Osteocyte (in vitro differentiated cells): Measurements from ENCODE around the gene DNM3. TPM values are rescaled to one million over a fixed set of nuclear protein-coding genes. Genes with fewer than 3 reads are reported as not detected.

Experiments used
- DNase-seq: peaks from one replicate; pipeline ENCODE4 v3.0.0; 2021; ENCODE audit warnings: mixed read lengths; ENCODE audit not compliant: unreplicated experiment; ENCODE audit errors: extremely low spot score
- H3K27ac Mint-ChIP-seq: one replicate; pipeline ENCODE4 v1.8.0; 2021; ENCODE audit warnings: mild to moderate bottlenecking, mixed read lengths; ENCODE audit not compliant: unreplicated experiment
- H3K27me3 Mint-ChIP-seq: one replicate; pipeline ENCODE4 v1.8.0; 2021; ENCODE audit warnings: mixed read lengths; ENCODE audit not compliant: unreplicated experiment
- H3K36me3 Mint-ChIP-seq: one replicate; pipeline ENCODE4 v1.8.0; 2021; ENCODE audit warnings: mixed read lengths; ENCODE audit not compliant: unreplicated experiment
- H3K4me1 Mint-ChIP-seq: one replicate; pipeline ENCODE4 v1.8.0; 2021; ENCODE audit warnings: mixed read lengths; ENCODE audit not compliant: unreplicated experiment
- H3K4me3 Mint-ChIP-seq: one replicate; pipeline ENCODE4 v1.8.0; 2021; ENCODE audit warnings: mild to moderate bottlenecking, moderate library complexity, mixed read lengths; ENCODE audit not compliant: unreplicated experiment
- H3K9me3 Mint-ChIP-seq: one replicate; pipeline ENCODE4 v1.8.0; 2021; ENCODE audit warnings: mixed read lengths; ENCODE audit not compliant: unreplicated experiment
- CTCF ChIP-seq: fragments of 200-600 bp; sonication (generic); IDR thresholded peaks from 2 replicates; pipeline ENCODE4 v1.5.0; 2021; ENCODE audit warnings: antibody characterized with exemption, mild to moderate bottlenecking, moderate library complexity
- total RNA-seq: library from RNA; stranded (reverse); gene quantifications from 2 replicates; pipeline ENCODE4 v1.2.1, GENCODE V29; 2021

DNM3 gene
- total RNA-seq, 1 donor from 2014 or later, result 3.7 TPM

DNA sequence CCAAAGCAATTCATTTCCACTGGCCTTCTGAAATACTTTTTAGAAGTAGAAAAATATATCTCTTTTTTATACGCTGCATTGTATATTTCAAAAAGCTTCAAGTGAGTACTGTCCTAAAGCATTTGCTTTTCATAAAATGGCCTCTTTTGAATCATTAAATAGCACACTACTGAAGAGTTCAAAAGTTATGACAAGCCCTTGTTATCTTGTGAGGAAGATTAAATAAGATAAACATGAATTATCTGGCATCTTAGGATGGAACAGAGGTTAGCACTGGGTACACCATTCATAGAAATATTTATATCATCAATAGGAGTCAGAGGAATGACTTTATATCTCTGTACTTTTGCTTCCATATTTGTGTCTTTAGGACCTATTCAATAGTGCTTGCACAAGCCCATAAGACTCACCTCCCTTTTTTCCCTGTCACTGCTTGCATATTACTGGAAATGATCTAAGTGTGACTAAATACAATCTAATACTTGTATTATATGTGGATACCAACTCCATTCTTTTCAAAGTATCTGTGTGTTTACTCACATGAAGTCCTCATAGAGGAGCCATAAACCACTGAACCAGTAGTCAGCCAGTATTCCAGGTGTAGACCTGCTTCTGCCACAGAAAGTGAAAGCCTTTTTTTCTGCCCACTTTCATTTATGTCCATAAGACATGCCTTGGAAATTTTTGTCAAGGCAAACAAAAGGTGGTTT is 305.0 kb downstream of the DNM3 start:
- no peak for TF ChIP-seq CTCF
- peak overlapping the region; percentile 97 for H3K4me3 Mint-ChIP-seq
- no peaks in the 10 kb centered on the region for H3K27me3 Mint-ChIP-seq
- H3K27ac Mint-ChIP-seq, result peak overlapping the region; percentile 99
- DNase-seq, result no peak
- H3K36me3 Mint-ChIP-seq, result peaks cover 26% of the 10 kb centered on the region
- H3K4me1 Mint-ChIP-seq, result peaks cover 27% of the 10 kb centered on the region
- H3K9me3 Mint-ChIP-seq, result no peaks in the 10 kb centered on the region

DNA sequence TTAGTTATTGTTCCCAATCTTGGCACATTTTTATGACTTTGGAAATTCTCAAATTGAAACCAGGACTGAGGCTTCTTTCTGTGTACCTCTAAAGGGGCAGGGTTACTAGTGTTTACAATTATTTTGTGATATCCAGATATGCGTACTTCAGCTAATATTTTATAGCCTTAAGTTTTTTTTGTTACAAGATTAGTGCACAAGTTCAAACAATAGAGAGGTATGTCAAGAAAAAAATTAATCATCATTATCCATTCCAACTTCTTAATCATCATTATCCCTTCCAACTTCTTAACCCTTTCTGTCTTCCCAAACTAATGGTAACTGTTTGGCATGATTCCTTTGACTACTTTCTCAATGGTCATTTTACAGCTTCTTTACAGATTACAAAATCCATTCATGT is 306.2 kb downstream of the DNM3 start:
- no peak for TF ChIP-seq CTCF
- peak overlapping the region; percentile 99 for H3K27ac Mint-ChIP-seq
- no peak overlapping the region for H3K4me3 Mint-ChIP-seq
- H3K9me3 Mint-ChIP-seq, result no peaks in the 10 kb centered on the region
- no peak for DNase-seq
- H3K4me1 Mint-ChIP-seq, result peaks cover 28% of the 10 kb centered on the region
- peaks cover 15% of the 10 kb centered on the region for H3K36me3 Mint-ChIP-seq
- no peaks in the 10 kb centered on the region for H3K27me3 Mint-ChIP-seq

GRCh38 chr1:172148213-172148612 is 306.9 kb downstream of the DNM3 start:
- H3K9me3 Mint-ChIP-seq, result no peaks in the 10 kb centered on the region
- no peak for TF ChIP-seq CTCF
- no peaks in the 10 kb centered on the region for H3K27me3 Mint-ChIP-seq
- DNase-seq, result no peak
- H3K4me1 Mint-ChIP-seq, result peaks cover 33% of the 10 kb centered on the region
- H3K4me3 Mint-ChIP-seq, result no peak overlapping the region
- peaks cover 9% of the 10 kb centered on the region for H3K36me3 Mint-ChIP-seq
- no peak overlapping the region for H3K27ac Mint-ChIP-seq

- H3K4me3 Mint-ChIP-seq, result no peak overlapping the region
- peaks cover 38% of the 10 kb centered on the region for H3K4me1 Mint-ChIP-seq
- no peak for TF ChIP-seq CTCF
- H3K9me3 Mint-ChIP-seq, result no peaks in the 10 kb centered on the region
- no peaks in the 10 kb centered on the region for H3K27me3 Mint-ChIP-seq
- peaks cover 4% of the 10 kb centered on the region for H3K36me3 Mint-ChIP-seq
- no peak for DNase-seq
- no peak overlapping the region for H3K27ac Mint-ChIP-seq
Observed at GRCh38 chr1:172148707-172149106, 307.4 kb downstream of the DNM3 start.

GRCh38 chr1:172149346-172149745 is 308.0 kb downstream of the DNM3 start:
- Mint-ChIP-seq H3K4me1 (peaks cover 44% of the 10 kb centered on the region), H3K27ac (no peak overlapping the region), H3K4me3 (no peak overlapping the region), H3K36me3 (peaks cover under 1% of the 10 kb centered on the region), H3K27me3 (no peaks in the 10 kb centered on the region), H3K9me3 (no peaks in the 10 kb centered on the region)
- DNase-seq, result no peak
- TF ChIP-seq CTCF, result no peak
